ENCODE data around the gene RYR3. TPM values are rescaled to one million over a fixed set of nuclear protein-coding genes. Genes with fewer than 3 reads are reported as not detected.

RYR3 gene
- total RNA-seq, 1 donor from 2014 or later: under 0.01 TPM

DNA sequence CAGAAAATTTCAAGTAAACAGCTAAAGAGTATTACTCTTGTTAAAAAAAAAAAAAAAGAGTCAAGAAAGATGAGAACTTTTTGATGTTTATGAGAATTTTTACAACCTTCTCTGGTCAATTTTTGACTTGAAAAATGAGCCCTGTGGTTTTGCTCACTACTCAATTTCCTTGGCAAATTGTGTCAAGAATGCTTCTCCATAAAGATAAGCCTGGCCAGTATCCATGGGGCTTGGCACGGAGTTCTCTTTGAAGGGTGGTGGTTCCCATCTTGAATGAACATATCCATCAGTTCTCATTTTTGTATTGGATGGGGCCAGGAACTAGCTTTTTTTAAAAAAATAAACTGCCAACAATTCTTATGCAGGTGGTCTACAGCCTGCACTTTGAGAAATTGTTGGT, 179.9 kb downstream of the RYR3 start:
- FAIRE-seq (no peak), DNase-seq (ENCODE audit: low read depth) (no peak)
- H3K4me3 ChIP-seq (ENCODE audit: low read depth, low read length): no peak overlapping the region
- H3K36me3 ChIP-seq (ENCODE audit: control insufficient read depth, insufficient read depth, low read length): no peaks in the 10 kb centered on the region
- TF ChIP-seq, protein P1, sequence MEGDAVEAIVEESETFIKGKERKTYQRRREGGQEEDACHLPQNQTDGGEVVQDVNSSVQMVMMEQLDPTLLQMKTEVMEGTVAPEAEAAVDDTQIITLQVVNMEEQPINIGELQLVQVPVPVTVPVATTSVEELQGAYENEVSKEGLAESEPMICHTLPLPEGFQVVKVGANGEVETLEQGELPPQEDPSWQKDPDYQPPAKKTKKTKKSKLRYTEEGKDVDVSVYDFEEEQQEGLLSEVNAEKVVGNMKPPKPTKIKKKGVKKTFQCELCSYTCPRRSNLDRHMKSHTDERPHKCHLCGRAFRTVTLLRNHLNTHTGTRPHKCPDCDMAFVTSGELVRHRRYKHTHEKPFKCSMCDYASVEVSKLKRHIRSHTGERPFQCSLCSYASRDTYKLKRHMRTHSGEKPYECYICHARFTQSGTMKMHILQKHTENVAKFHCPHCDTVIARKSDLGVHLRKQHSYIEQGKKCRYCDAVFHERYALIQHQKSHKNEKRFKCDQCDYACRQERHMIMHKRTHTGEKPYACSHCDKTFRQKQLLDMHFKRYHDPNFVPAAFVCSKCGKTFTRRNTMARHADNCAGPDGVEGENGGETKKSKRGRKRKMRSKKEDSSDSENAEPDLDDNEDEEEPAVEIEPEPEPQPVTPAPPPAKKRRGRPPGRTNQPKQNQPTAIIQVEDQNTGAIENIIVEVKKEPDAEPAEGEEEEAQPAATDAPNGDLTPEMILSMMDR (IDR thresholded peaks at IDR 0.05; ENCODE audit: insufficient read depth, low read length, severe bottlenecking): no peak
- H3K27me3 ChIP-seq (ENCODE audit: control insufficient read depth, insufficient read depth, low read length): no peaks in the 10 kb centered on the region

GRCh38 chr15:33492434-33493052, 181.8 kb downstream of the RYR3 start:
- no peak for DNase-seq (ENCODE audit: low read depth)
- FAIRE-seq: no peak
- TF ChIP-seq, protein P1 (IDR thresholded peaks at IDR 0.05; ENCODE audit: insufficient read depth, low read length, severe bottlenecking): no peak
- H3K27me3 ChIP-seq (ENCODE audit: control insufficient read depth, insufficient read depth, low read length): no peaks in the 10 kb centered on the region
- H3K4me3 ChIP-seq (ENCODE audit: low read depth, low read length): no peak overlapping the region
- no peaks in the 10 kb centered on the region for H3K36me3 ChIP-seq (ENCODE audit: control insufficient read depth, insufficient read depth, low read length)

DNA sequence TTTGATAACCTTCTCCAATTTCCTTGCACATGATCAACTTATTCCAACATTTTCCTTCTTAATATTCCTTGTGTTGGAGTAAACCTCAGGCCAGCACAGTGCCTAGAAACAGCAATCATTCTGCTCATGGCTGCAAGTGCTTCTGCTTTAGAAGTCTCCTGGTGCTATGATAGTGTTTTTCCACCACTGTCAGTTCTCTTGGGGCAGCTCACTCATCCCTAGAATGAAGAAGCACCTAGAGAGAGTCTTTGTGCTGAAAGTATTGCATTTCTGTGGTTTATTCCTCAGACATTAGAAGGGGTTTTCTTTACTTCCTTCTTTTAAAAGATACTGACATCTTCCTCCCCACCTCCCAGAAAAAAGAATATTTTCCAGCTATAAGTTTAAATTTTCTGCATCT, 183.5 kb downstream of the RYR3 start:
- H3K4me3 ChIP-seq (ENCODE audit: low read depth, low read length): no peak overlapping the region
- no peak for DNase-seq (ENCODE audit: low read depth)
- H3K36me3 ChIP-seq (ENCODE audit: control insufficient read depth, insufficient read depth, low read length): no peaks in the 10 kb centered on the region
- TF ChIP-seq, protein P1 (IDR thresholded peaks at IDR 0.05; ENCODE audit: insufficient read depth, low read length, severe bottlenecking): no peak
- no peaks in the 10 kb centered on the region for H3K27me3 ChIP-seq (ENCODE audit: control insufficient read depth, insufficient read depth, low read length)
- FAIRE-seq: no peak

- no peak overlapping the region for H3K4me3 ChIP-seq (ENCODE audit: low read depth, low read length)
- peak; percentile 83 for FAIRE-seq
- no peaks in the 10 kb centered on the region for H3K36me3 ChIP-seq (ENCODE audit: control insufficient read depth, insufficient read depth, low read length)
- H3K27me3 ChIP-seq (ENCODE audit: control insufficient read depth, insufficient read depth, low read length): no peaks in the 10 kb centered on the region
- TF ChIP-seq, protein P1 (IDR thresholded peaks at IDR 0.05; ENCODE audit: insufficient read depth, low read length, severe bottlenecking): no peak
- DNase-seq (ENCODE audit: low read depth): no peak
Measured at GRCh38 chr15:33500432-33501195, 189.8 kb downstream of the RYR3 start.

DNA sequence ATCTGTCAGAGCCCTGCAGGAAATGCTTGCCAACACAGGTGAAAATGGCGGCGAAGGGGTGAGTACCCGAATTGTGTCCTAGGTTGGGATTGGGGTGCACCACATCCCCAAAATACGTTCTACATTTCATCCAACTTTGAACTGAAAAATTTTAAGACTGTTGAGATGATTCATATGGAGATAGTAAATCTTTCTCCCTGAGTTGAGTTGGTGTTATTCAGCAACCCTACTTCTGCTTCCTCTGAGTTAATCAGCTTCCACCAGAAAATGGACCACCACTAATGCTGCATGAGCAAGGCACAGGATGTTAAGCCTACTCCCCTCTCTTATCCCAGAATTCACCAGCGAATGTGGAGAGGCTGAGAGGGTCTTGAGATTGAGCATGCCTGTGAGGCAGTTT, 192.9 kb downstream of the RYR3 start:
- Histone ChIP-seq H3K36me3 (ENCODE audit: control insufficient read depth, insufficient read depth, low read length) (no peaks in the 10 kb centered on the region), H3K27me3 (ENCODE audit: control insufficient read depth, insufficient read depth, low read length) (no peaks in the 10 kb centered on the region), H3K4me3 (ENCODE audit: low read depth, low read length) (no peak overlapping the region)
- no peak for FAIRE-seq
- TF ChIP-seq, protein P1 (IDR thresholded peaks at IDR 0.05; ENCODE audit: insufficient read depth, low read length, severe bottlenecking): no peak
- no peak for DNase-seq (ENCODE audit: low read depth)
